ENCODE results near the gene YBEY. TPM values are rescaled to one million over a fixed set of nuclear protein-coding genes. Genes with fewer than 3 reads are reported as not detected.

YBEY gene
- total RNA-seq, 1 experiment from 2014 or later, result 35.0 TPM

DNA sequence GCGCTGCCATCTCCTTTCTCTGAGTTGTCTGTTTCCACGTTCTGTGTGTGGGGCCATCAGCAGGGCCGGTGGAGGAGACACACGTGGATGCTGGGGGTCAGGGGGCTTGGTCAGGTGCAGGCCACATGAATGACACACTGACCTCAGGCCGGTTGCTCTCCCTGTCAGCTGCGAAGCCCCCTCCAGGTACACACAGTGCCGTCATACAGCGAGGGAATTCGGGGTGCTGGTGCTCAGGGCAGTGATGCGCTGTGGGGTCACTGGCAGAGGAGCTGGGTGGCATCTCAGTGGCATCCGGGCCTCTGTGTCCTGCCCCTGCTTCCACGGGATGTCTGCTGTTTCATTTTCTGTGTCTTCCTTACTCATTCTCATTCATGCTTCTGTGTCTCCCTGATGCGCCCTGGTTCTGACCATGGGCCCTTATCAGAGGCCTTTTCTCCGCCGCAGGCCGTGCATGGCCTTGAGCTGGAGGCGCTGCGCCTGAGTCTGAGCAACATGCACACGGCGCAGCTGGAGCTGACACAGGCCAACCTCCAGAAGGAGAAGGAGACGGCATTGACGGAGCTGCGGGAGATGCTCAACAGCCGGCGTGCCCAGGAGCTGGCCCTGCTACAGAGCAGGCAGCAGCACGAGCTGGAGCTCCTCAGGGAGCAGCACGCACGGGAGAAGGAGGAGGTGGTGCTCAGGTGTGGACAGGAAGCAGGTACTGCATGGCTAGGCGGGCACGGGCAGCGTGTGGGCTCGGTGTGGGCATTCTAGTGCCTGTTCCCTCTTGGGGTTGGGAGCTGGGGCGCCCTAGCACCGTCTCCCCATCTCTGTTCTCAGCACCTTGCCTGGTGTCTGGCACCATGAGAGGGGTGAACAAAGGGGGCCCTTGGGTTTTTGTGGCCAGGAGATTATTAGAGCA is 60.4 kb downstream of the YBEY start:
- no peaks in the 10 kb centered on the region for H3K27me3 ChIP-seq (ENCODE audit: control insufficient read depth, insufficient read depth, low read length)
- DNase-seq, result peak; percentile 25

DNA sequence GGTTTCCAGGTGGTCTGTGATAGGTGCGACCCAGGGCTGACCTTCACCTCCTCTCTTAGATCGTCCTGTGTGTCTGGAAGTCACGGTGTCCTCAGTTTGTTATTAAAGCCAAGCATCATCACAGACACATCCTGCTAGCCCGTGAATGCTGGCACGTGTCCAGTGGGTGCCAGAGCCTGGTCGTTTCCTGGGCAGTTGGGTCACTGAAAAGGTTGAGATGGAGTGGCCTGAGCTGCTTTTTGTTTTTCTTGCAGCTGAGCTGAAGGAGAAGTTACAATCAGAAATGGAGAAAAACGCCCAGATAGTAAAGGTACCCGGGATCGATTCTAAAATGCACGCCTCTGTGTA is 61.0 kb downstream of the YBEY start:
- no peak for DNase-seq
- Histone ChIP-seq H3K27me3 (ENCODE audit: control insufficient read depth, insufficient read depth, low read length) (no peaks in the 10 kb centered on the region), H3K36me3 (replicated peaks; ENCODE audit: control insufficient read depth, insufficient read depth, low read length) (peaks cover 18% of the 10 kb centered on the region), H3K4me3 (ENCODE audit: insufficient read depth, low read depth, low read length) (no peak overlapping the region)

More for the DNA sequence above, 60.4 kb downstream of the YBEY start:
- H3K4me3 ChIP-seq (ENCODE audit: insufficient read depth, low read depth, low read length), result no peak overlapping the region
- H3K36me3 ChIP-seq (replicated peaks; ENCODE audit: control insufficient read depth, insufficient read depth, low read length), result peaks cover 15% of the 10 kb centered on the region

Other genes with a start within 250 kb of the YBEY start
- gene COL6A2, start 188.2 kb upstream of the YBEY start, total RNA-seq (2014; rRNA removed; shearing (Covaris generic)), result 127 and 143 TPM in 2 replicates
- gene FTCD, start 130.8 kb upstream of the YBEY start, total RNA-seq (2014; rRNA removed; shearing (Covaris generic)), result 1.6 TPM in 1 of 2 replicates, not detected in the other
- gene SPATC1L, start 101.9 kb upstream of the YBEY start, total RNA-seq (2014; rRNA removed; shearing (Covaris generic)), result 35.5 and 41.5 TPM in 2 replicates
- 44.6 and 53.3 TPM in 2 replicates for gene LSS, start 57.6 kb upstream of the YBEY start, total RNA-seq (2014; rRNA removed; shearing (Covaris generic))
- gene MCM3AP, start 731 bp upstream of the YBEY start, total RNA-seq (2014; rRNA removed; shearing (Covaris generic)), result 84.8 and 112 TPM in 2 replicates
- gene C21orf58, start 37.5 kb downstream of the YBEY start, total RNA-seq (2014; rRNA removed; shearing (Covaris generic)), result 16.8 and 26.4 TPM in 2 replicates
- 20.7 and 37.7 TPM in 2 replicates for gene PCNT, start 37.8 kb downstream of the YBEY start, total RNA-seq (2014; rRNA removed; shearing (Covaris generic))
- 19.4 and 30.2 TPM in 2 replicates for gene DIP2A, start 172.5 kb downstream of the YBEY start, total RNA-seq (2014; rRNA removed; shearing (Covaris generic))

All from H7 (cell line).